Suprapubic skin (tissue), 4 donors: Measurements from ENCODE around the gene AMBP. TPM values are rescaled to one million over a fixed set of nuclear protein-coding genes. Genes with fewer than 3 reads are reported as not detected.
"Not testable (repeated sequence)": the region's sequence is repeated elsewhere in the genome, so short reads cannot be mapped to it uniquely, and the experiment has no call there.

ENCODE experiments used
- DNase-seq, 2 donors: peaks; one replicate each; pipeline ENCODE4 v3.0.0-alpha.2; 2019; ENCODE audit warnings: low spot score in 2 of 2
- H3K27ac ChIP-seq: fragments of 200-600 bp; sonication (generic); one replicate; pipeline ENCODE4 v1.5.1; 2019
- H3K27me3 ChIP-seq: fragments of 200-600 bp; sonication (generic); one replicate; pipeline ENCODE4 v1.5.1; 2019
- H3K36me3 ChIP-seq: fragments of 200-600 bp; sonication (generic); one replicate; pipeline ENCODE4 v1.5.1; 2019
- H3K4me1 ChIP-seq: fragments of 200-600 bp; sonication (generic); one replicate; pipeline ENCODE4 v1.5.1; 2019
- H3K4me3 ChIP-seq: fragments of 200-600 bp; sonication (generic); one replicate; pipeline ENCODE4 v1.5.1; 2019; ENCODE audit warnings: mild to moderate bottlenecking
- H3K9me3 ChIP-seq: fragments of 200-600 bp; sonication (generic); one replicate; pipeline ENCODE4 v1.5.1; 2019
- CTCF ChIP-seq, 2 donors: fragments of 200-600 bp in 1 of 2; fragments of 450-650 bp in 1 of 2; sonication (generic) in 1 of 2; IDR thresholded peaks; one replicate each; pipeline ENCODE4 v1.5.1; 2016 to 2019; ENCODE audit warnings: antibody characterized with exemption in 2 of 2, mild to moderate bottlenecking in 1 of 2, moderate library complexity in 1 of 2
- EP300 ChIP-seq: sonication (generic); formaldehyde crosslinking; IDR thresholded peaks from one replicate; pipeline ENCODE4 v1.6.1; 2017; ENCODE audit warnings: antibody characterized with exemption
- POLR2A ChIP-seq, 2 donors: fragments of 450-650 bp; IDR thresholded peaks; one replicate each; pipeline ENCODE4 v1.6.1; 2017; ENCODE audit warnings: antibody characterized with exemption in 2 of 2, mild to moderate bottlenecking in 2 of 2, moderate library complexity in 2 of 2
- POLR2AphosphoS5 ChIP-seq, 3 donors: sonication (generic); formaldehyde crosslinking; IDR thresholded peaks; one replicate each; pipeline ENCODE4 v1.6.1; 2017; ENCODE audit warnings: antibody characterized with exemption in 3 of 3
- WGBS: methylation state at CpG from one replicate; pipeline ENCODE4 v1.1.5; 2018; 5-methylcytosine and 5-hydroxymethylcytosine counted together
- total RNA-seq, 4 donors: library from RNA; depleted of rRNA; stranded (reverse); fragments of >200 nt; gene quantifications; one replicate each; pipeline ENCODE4 v1.1.0, GENCODE V29; 2016

The AMBP gene
- total RNA-seq, 4 donors from 2014 or later: 3.6 TPM; not detected in 3

- TF ChIP-seq EP300: no peak
- no peak for TF ChIP-seq POLR2AphosphoS5 (IDR thresholded peaks at IDR 0.05)
- no peak for TF ChIP-seq POLR2A (IDR thresholded peaks at IDR 0.05)
- TF ChIP-seq CTCF (IDR thresholded peaks at IDR 0.05): no peak
- H3K36me3 ChIP-seq: peaks cover 26% of the 10 kb centered on the region
- H3K27ac ChIP-seq: no peak overlapping the region
- no peaks in the 10 kb centered on the region for H3K4me1 ChIP-seq
- WGBS: 97% methylated on average over 31 of the region's 44 CpGs
- no peaks in the 10 kb centered on the region for H3K9me3 ChIP-seq
- no peaks in the 10 kb centered on the region for H3K27me3 ChIP-seq
- peak; percentile 30 to 54 for DNase-seq
- H3K4me3 ChIP-seq: no peak overlapping the region
Observed at GRCh38 chr9:114048533-114049415, 29.3 kb downstream of the AMBP start.

- TF ChIP-seq EP300: no peak
- no peak for TF ChIP-seq POLR2AphosphoS5 (IDR thresholded peaks at IDR 0.05)
- no peak for TF ChIP-seq POLR2A (IDR thresholded peaks at IDR 0.05)
- TF ChIP-seq CTCF (IDR thresholded peaks at IDR 0.05): no peak
- Histone ChIP-seq H3K4me1 (no peaks in the 10 kb centered on the region), H3K27me3 (no peaks in the 10 kb centered on the region), H3K9me3 (no peaks in the 10 kb centered on the region), H3K36me3 (peaks cover 23% of the 10 kb centered on the region), H3K27ac (no peak overlapping the region), H3K4me3 (no peak overlapping the region)
- 86% methylated on average over 3 of the region's 3 CpGs for WGBS
- peak; percentile 44 to 46 for DNase-seq
Observed at GRCh38 chr9:114047717-114048116, 30.4 kb downstream of the AMBP start.

GRCh38 chr9:114046875-114047274 is 31.2 kb downstream of the AMBP start:
- Histone ChIP-seq H3K4me1 (no peaks in the 10 kb centered on the region), H3K27me3 (no peaks in the 10 kb centered on the region), H3K27ac (no peak overlapping the region), H3K4me3 (no peak overlapping the region), H3K36me3 (peaks cover 23% of the 10 kb centered on the region), H3K9me3 (no peaks in the 10 kb centered on the region)
- TF ChIP-seq POLR2AphosphoS5 (IDR thresholded peaks at IDR 0.05): no peak
- no peak for TF ChIP-seq EP300
- no peak for DNase-seq
- 92% methylated on average over 1 of the region's 1 CpG for WGBS

GRCh38 chr9:114046237-114046755 is 31.8 kb downstream of the AMBP start:
- Histone ChIP-seq H3K36me3 (peaks cover 22% of the 10 kb centered on the region), H3K9me3 (no peaks in the 10 kb centered on the region)

GRCh38 chr9:114043660-114044059 is 34.4 kb downstream of the AMBP start:
- H3K36me3 ChIP-seq, H3K9me3 ChIP-seq, H3K4me1 ChIP-seq, H3K4me3 ChIP-seq, H3K27ac ChIP-seq, H3K27me3 ChIP-seq, DNase-seq: not testable (repeated sequence)

More at GRCh38 chr9:114046237-114046755, 31.8 kb downstream of the AMBP start:
- Histone ChIP-seq H3K27ac (no peak overlapping the region), H3K4me1 (no peaks in the 10 kb centered on the region), H3K27me3 (no peaks in the 10 kb centered on the region), H3K4me3 (no peak overlapping the region)
- WGBS: 97% methylated on average over 4 of the region's 4 CpGs
- no peak for DNase-seq
- TF ChIP-seq CTCF (IDR thresholded peaks at IDR 0.05) (no peak), POLR2A (IDR thresholded peaks at IDR 0.05) (no peak)

GRCh38 chr9:114039484-114039883 is 38.6 kb downstream of the AMBP start:
- no peak overlapping the region for H3K4me3 ChIP-seq
- H3K36me3 ChIP-seq: peaks cover 18% of the 10 kb centered on the region
- no peaks in the 10 kb centered on the region for H3K9me3 ChIP-seq
- TF ChIP-seq CTCF (IDR thresholded peaks at IDR 0.05) (no peak), POLR2AphosphoS5 (IDR thresholded peaks at IDR 0.05) (no peak), EP300 (no peak), POLR2A (IDR thresholded peaks at IDR 0.05) (no peak)
- DNase-seq: peak in 1 of 2 donors; percentile 13
- H3K27ac ChIP-seq: no peak overlapping the region
- 96% methylated on average over 5 of the region's 5 CpGs for WGBS
- H3K27me3 ChIP-seq: no peaks in the 10 kb centered on the region
- no peaks in the 10 kb centered on the region for H3K4me1 ChIP-seq
